GM23248 (cell line): ENCODE results near the gene LRFN4. TPM values are rescaled to one million over a fixed set of nuclear protein-coding genes. Genes with fewer than 3 reads are reported as not detected.
A peak's percentile ranks its signal among the peaks of the same experiment; 100 is the strongest.

ENCODE experiments used
- DNase-seq: peaks from one replicate; pipeline ENCODE4 v3.0.0-alpha.2; 2015
- H2AFZ ChIP-seq: fragments of 200-600 bp; sonication (generic); 2 replicates; pipeline ENCODE4 v1.6.1; 2016; ENCODE audit warnings: antibody characterized with exemption
- H3F3A ChIP-seq: fragments of 200-600 bp; sonication (generic); 2 replicates; pipeline ENCODE4 v1.6.1; 2016; ENCODE audit warnings: mild to moderate bottlenecking, antibody characterized with exemption, mixed run types; ENCODE audit not compliant: insufficient read depth
- H3K27ac ChIP-seq: fragments of 200-600 bp; sonication (generic); 2 replicates; pipeline ENCODE4 v1.5.1; 2016; ENCODE audit warnings: mild to moderate bottlenecking
- H3K27me3 ChIP-seq: fragments of 200-600 bp; sonication (generic); replicated peaks from 2 replicates; pipeline ENCODE4 v1.6.1; 2016; ENCODE audit warnings: mild to moderate bottlenecking; ENCODE audit not compliant: insufficient read depth
- H3K36me3 ChIP-seq: fragments of 200-600 bp; sonication (generic); 2 replicates; pipeline ENCODE4 v1.6.1; 2016; ENCODE audit warnings: low read depth, mild to moderate bottlenecking
- H3K4me1 ChIP-seq: fragments of 200-600 bp; sonication (generic); 2 replicates; pipeline ENCODE4 v1.6.1; 2016; ENCODE audit warnings: mild to moderate bottlenecking; ENCODE audit not compliant: insufficient read depth
- H3K4me2 ChIP-seq: fragments of 200-600 bp; sonication (generic); one replicate; pipeline ENCODE4 v1.6.1; 2016; ENCODE audit warnings: mild to moderate bottlenecking; ENCODE audit not compliant: unreplicated experiment
- H3K4me3 ChIP-seq: fragments of 200-600 bp; sonication (generic); 2 replicates; pipeline ENCODE4 v1.5.1; 2016; ENCODE audit warnings: mild to moderate bottlenecking
- H3K79me2 ChIP-seq: fragments of 200-600 bp; sonication (generic); 2 replicates; pipeline ENCODE4 v1.6.1; 2016; ENCODE audit warnings: mild to moderate bottlenecking; ENCODE audit not compliant: insufficient read depth
- H3K9ac ChIP-seq: fragments of 200-600 bp; sonication (generic); 2 replicates; pipeline ENCODE4 v1.6.1; 2016; ENCODE audit warnings: mild to moderate bottlenecking
- H3K9me2 ChIP-seq: fragments of 200-600 bp; sonication (generic); 2 replicates; pipeline ENCODE4 v1.6.1; 2016; ENCODE audit warnings: mixed run types, mild to moderate bottlenecking, moderate library complexity; ENCODE audit not compliant: insufficient read depth
- H3K9me3 ChIP-seq: fragments of 200-600 bp; sonication (generic); one replicate; pipeline ENCODE4 v1.6.1; 2017; ENCODE audit warnings: low read depth
- H4K20me1 ChIP-seq: fragments of 200-600 bp; sonication (generic); 2 replicates; pipeline ENCODE4 v1.6.0; 2016; ENCODE audit not compliant: insufficient read depth
- EZH2 ChIP-seq: fragments of 200-600 bp; sonication (generic); IDR thresholded peaks from 2 replicates; pipeline ENCODE4 v1.6.1; 2018; ENCODE audit warnings: antibody characterized with exemption, mild to moderate bottlenecking; ENCODE audit not compliant: insufficient read depth, poor library complexity, severe bottlenecking
- EZH2phosphoT487 ChIP-seq: fragments of 200-600 bp; sonication (generic); IDR thresholded peaks from 2 replicates; pipeline ENCODE4 v1.6.1; 2018; ENCODE audit warnings: antibody characterized with exemption, moderate library complexity, mild to moderate bottlenecking, low read depth; ENCODE audit not compliant: insufficient read depth
- WGBS, 2 experiments: methylation state at CpG; one replicate each; pipeline ENCODE4 v1.1.6; 2015 to 2017; ENCODE audit warnings: low lambda C conversion rate in 2 of 2, low coverage in 1 of 2; ENCODE audit errors: missing lambda C conversion rate in 2 of 2; 5-methylcytosine and 5-hydroxymethylcytosine counted together
- in situ Hi-C: fragments of 300-500 bp; cut with MboI; formaldehyde crosslinking; loops from 2 replicates; pipeline ENCODE4 v1.15.0; 2020
- polyA plus RNA-seq: library from polyadenylated mRNA; unstranded; fragments of >200 nt; fragmentation: Nextera tagmentation; extraction: Ambion mirVana; gene quantifications from 2 replicates; pipeline ENCODE4 v1.2.1, GENCODE V29; 2016
- total RNA-seq: library from RNA; depleted of rRNA; stranded (reverse); fragments of >200 nt; shearing (Covaris generic); gene quantifications from 2 replicates; pipeline ENCODE4 v1.2.3, GENCODE V29; 2014

LRFN4 gene
- total and polyA plus RNA-seq, 2 experiments from 2014 or later: 5.4 to 42.2 TPM

- no peak overlapping the region for H3K27ac ChIP-seq
- H3K9me3 ChIP-seq: no peaks in the 10 kb centered on the region
- peaks cover 15% of the 10 kb centered on the region for H3K4me1 ChIP-seq
- H4K20me1 ChIP-seq: no peaks in the 10 kb centered on the region
- TF ChIP-seq EZH2phosphoT487 (no peak), EZH2 (no peak)
- 87 to 91% methylated on average over 14 of the region's 14 CpGs for WGBS, 2 experiments
- H3K36me3 ChIP-seq: no peaks in the 10 kb centered on the region
- H3F3A ChIP-seq: no peaks in the 10 kb centered on the region; the same call in none of the 2 replicates
- H3K9ac ChIP-seq: no peak overlapping the region
- H3K27me3 ChIP-seq: no peaks in the 10 kb centered on the region
- in situ Hi-C loops: no loop called here
- no peaks in the 10 kb centered on the region for H3K79me2 ChIP-seq
- no peak overlapping the region for H3K4me3 ChIP-seq
- DNase-seq: no peak
- H2AFZ ChIP-seq: no peak overlapping the region
- H3K4me2 ChIP-seq: no peak overlapping the region
- H3K9me2 ChIP-seq: no peaks in the 10 kb centered on the region
Measured at GRCh38 chr11:66880496-66881450, 23.9 kb downstream of the LRFN4 start.

GRCh38 chr11:66881451-66881835 is 24.6 kb downstream of the LRFN4 start:
- no peak overlapping the region for H3K4me3 ChIP-seq
- no peak overlapping the region for H3K9ac ChIP-seq
- H3K27me3 ChIP-seq: no peaks in the 10 kb centered on the region
- no peaks in the 10 kb centered on the region for H3K9me2 ChIP-seq
- in situ Hi-C loops: no loop called here
- 93 to 97% methylated on average over 10 of the region's 10 CpGs for WGBS, 2 experiments
- H2AFZ ChIP-seq: no peak overlapping the region
- H3K79me2 ChIP-seq: no peaks in the 10 kb centered on the region
- H3K4me1 ChIP-seq: peaks cover 18% of the 10 kb centered on the region
- no peaks in the 10 kb centered on the region for H4K20me1 ChIP-seq
- no peaks in the 10 kb centered on the region; the same call in none of the 2 replicates for H3F3A ChIP-seq
- H3K27ac ChIP-seq: no peak overlapping the region
- no peaks in the 10 kb centered on the region for H3K36me3 ChIP-seq
- H3K9me3 ChIP-seq: no peaks in the 10 kb centered on the region
- no peak overlapping the region for H3K4me2 ChIP-seq
- no peak for DNase-seq
- no peak for TF ChIP-seq EZH2
- TF ChIP-seq EZH2phosphoT487: no peak

- Histone ChIP-seq H3K4me3 (no peak overlapping the region), H2AFZ (no peak overlapping the region), H3K4me2 (no peak overlapping the region), H3K79me2 (no peaks in the 10 kb centered on the region), H3K27ac (no peak overlapping the region), H3K9me3 (no peaks in the 10 kb centered on the region), H3K36me3 (no peaks in the 10 kb centered on the region), H3K4me1 (peaks cover 19% of the 10 kb centered on the region), H3F3A (no peaks in the 10 kb centered on the region; the same call in none of the 2 replicates), H3K9ac (no peak overlapping the region), H3K27me3 (no peaks in the 10 kb centered on the region), H3K9me2 (no peaks in the 10 kb centered on the region), H4K20me1 (no peaks in the 10 kb centered on the region)
- TF ChIP-seq EZH2phosphoT487: no peak
- no peak for TF ChIP-seq EZH2
- in situ Hi-C loops: no loop called here
- WGBS, 2 experiments: 84 to 88% methylated on average over 9 of the region's 9 CpGs
- DNase-seq: no peak
Measured at GRCh38 chr11:66881927-66882452, 25.1 kb downstream of the LRFN4 start.

GRCh38 chr11:66882561-66883015 is 25.7 kb downstream of the LRFN4 start:
- Histone ChIP-seq H4K20me1 (no peaks in the 10 kb centered on the region), H3K4me2 (no peak overlapping the region), H3K36me3 (no peaks in the 10 kb centered on the region), H3K9ac (no peak overlapping the region), H2AFZ (peak overlapping the region; percentile 44; the same call in 1 of the 2 replicates), H3K9me2 (no peaks in the 10 kb centered on the region), H3K4me3 (no peak overlapping the region), H3K27ac (no peak overlapping the region), H3F3A (no peaks in the 10 kb centered on the region; the same call in none of the 2 replicates), H3K4me1 (peaks cover 19% of the 10 kb centered on the region), H3K79me2 (no peaks in the 10 kb centered on the region), H3K9me3 (no peaks in the 10 kb centered on the region), H3K27me3 (no peaks in the 10 kb centered on the region)
- WGBS, 2 experiments: 71 to 72% methylated on average over 14 of the region's 14 CpGs
- DNase-seq: no peak
- in situ Hi-C loops: no loop called here
- TF ChIP-seq EZH2phosphoT487: no peak
- no peak for TF ChIP-seq EZH2
